ENCODE results near the gene SRI. TPM values are rescaled to one million over a fixed set of nuclear protein-coding genes. Genes with fewer than 3 reads are reported as not detected.

Gene SRI
- total RNA-seq, 1 donor from 2014 or later = 105 TPM

DNA sequence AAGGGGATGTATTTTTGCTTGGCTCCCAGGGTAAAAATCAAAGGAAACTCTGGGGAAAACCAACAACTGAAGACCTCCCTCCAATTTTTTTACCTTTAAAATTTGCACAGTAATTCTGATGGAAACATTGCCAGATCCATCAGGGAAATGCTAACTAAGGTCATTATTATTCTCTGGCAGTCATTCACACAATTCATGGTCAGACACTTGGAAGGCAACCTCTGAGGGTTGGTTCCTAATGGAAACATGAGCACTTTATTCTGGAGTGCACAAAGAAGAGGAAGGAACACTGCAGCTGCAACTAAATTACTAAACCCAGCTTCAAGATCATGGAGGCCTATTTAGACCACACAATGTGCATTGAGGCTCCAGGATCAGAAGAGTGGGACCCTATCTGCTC is 34.2 kb downstream of the SRI start:
- H3K27ac Mint-ChIP-seq (ENCODE audit: unreplicated experiment) = no peak overlapping the region
- H3K4me3 Mint-ChIP-seq (ENCODE audit: unreplicated experiment) = no peak overlapping the region
- H3K36me3 Mint-ChIP-seq (ENCODE audit: unreplicated experiment) = no peaks in the 10 kb centered on the region
- H3K4me1 Mint-ChIP-seq (ENCODE audit: unreplicated experiment) = no peaks in the 10 kb centered on the region
- TF ChIP-seq, protein P1, sequence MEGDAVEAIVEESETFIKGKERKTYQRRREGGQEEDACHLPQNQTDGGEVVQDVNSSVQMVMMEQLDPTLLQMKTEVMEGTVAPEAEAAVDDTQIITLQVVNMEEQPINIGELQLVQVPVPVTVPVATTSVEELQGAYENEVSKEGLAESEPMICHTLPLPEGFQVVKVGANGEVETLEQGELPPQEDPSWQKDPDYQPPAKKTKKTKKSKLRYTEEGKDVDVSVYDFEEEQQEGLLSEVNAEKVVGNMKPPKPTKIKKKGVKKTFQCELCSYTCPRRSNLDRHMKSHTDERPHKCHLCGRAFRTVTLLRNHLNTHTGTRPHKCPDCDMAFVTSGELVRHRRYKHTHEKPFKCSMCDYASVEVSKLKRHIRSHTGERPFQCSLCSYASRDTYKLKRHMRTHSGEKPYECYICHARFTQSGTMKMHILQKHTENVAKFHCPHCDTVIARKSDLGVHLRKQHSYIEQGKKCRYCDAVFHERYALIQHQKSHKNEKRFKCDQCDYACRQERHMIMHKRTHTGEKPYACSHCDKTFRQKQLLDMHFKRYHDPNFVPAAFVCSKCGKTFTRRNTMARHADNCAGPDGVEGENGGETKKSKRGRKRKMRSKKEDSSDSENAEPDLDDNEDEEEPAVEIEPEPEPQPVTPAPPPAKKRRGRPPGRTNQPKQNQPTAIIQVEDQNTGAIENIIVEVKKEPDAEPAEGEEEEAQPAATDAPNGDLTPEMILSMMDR (IDR thresholded peaks at IDR 0.05) = no peak
- peaks cover 10% of the 10 kb centered on the region for H3K27me3 Mint-ChIP-seq (ENCODE audit: unreplicated experiment)
- no peak for DNase-seq (ENCODE audit: extremely low spot score, unreplicated experiment)
- no peaks in the 10 kb centered on the region for H3K9me3 Mint-ChIP-seq (ENCODE audit: unreplicated experiment)

DNA sequence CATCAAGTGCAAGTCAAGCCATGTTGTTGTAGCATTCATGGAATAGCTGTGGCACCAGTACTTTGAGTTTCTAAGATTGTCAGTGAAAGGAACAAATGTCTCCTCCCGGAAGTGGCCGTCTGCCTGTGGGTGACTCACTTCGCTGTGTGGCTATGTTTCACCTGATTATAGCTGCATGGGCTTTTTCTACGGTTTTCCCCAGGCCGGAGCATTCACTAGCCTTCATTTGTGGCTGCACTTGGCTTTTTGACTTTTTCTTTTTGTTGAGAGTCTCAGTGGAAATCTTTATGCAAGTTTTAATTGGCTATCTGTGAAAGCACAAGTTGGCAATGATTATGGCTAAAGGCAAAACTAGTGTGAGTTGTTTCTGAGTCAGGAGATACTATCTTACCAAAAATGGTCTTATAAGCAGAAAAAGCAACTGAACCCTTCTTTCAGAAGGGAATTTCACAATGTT is 35.0 kb downstream of the SRI start:
- no peak overlapping the region for H3K4me3 Mint-ChIP-seq (ENCODE audit: unreplicated experiment)
- DNase-seq (ENCODE audit: extremely low spot score, unreplicated experiment) = no peak
- H3K36me3 Mint-ChIP-seq (ENCODE audit: unreplicated experiment) = no peaks in the 10 kb centered on the region
- H3K9me3 Mint-ChIP-seq (ENCODE audit: unreplicated experiment) = no peaks in the 10 kb centered on the region
- H3K27me3 Mint-ChIP-seq (ENCODE audit: unreplicated experiment) = peaks cover 11% of the 10 kb centered on the region
- TF ChIP-seq, protein P1 (IDR thresholded peaks at IDR 0.05) = no peak
- H3K4me1 Mint-ChIP-seq (ENCODE audit: unreplicated experiment) = no peaks in the 10 kb centered on the region
- no peak overlapping the region for H3K27ac Mint-ChIP-seq (ENCODE audit: unreplicated experiment)

DNA sequence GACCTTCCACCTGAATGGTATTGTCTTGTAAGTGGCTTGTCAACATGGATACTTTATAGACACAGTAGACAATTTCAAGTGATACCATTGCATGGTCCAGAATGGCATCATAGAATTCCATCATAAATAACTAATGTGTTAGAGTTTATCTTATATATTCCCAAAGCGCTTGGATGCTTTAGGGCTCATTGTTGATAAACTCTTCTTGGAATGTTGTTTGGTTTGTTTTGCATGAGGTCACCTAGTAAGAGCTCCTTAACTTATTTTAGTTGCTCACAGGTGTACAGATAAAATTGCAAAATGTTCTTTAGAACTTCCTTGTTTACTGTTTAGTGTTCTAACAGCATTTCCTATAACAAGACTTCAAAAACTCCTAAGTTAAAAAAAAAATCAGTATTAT is 36.8 kb downstream of the SRI start:
- Mint-ChIP-seq H3K27ac (ENCODE audit: unreplicated experiment) (no peak overlapping the region), H3K27me3 (ENCODE audit: unreplicated experiment) (peaks cover 16% of the 10 kb centered on the region), H3K9me3 (ENCODE audit: unreplicated experiment) (no peaks in the 10 kb centered on the region), H3K4me3 (ENCODE audit: unreplicated experiment) (no peak overlapping the region), H3K4me1 (ENCODE audit: unreplicated experiment) (no peaks in the 10 kb centered on the region), H3K36me3 (ENCODE audit: unreplicated experiment) (no peaks in the 10 kb centered on the region)
- TF ChIP-seq, protein P1 (IDR thresholded peaks at IDR 0.05) = no peak
- no peak for DNase-seq (ENCODE audit: extremely low spot score, unreplicated experiment)

DNA sequence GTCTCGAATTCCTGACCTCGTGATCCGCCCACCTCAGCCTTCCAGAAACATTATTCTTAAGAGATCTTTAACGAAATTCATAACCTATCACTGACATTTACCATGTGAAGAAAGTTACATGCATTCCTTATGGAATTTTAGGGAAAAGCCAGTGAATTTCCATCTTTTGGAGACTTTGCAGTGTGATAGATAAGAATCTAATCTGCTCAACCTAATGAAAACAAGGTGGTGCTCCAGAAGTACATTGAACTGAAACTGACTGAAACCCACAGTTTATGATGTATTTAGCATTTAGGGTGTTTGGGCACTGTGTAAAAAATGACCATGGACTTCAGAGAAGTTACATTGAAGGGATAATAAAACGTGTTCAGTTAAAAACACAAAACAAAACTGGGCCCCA is 43.6 kb downstream of the SRI start:
- no peak overlapping the region for H3K27ac Mint-ChIP-seq (ENCODE audit: unreplicated experiment)
- no peak for DNase-seq (ENCODE audit: extremely low spot score, unreplicated experiment)
- H3K4me1 Mint-ChIP-seq (ENCODE audit: unreplicated experiment) = no peaks in the 10 kb centered on the region
- TF ChIP-seq, protein P1 (IDR thresholded peaks at IDR 0.05) = no peak
- H3K36me3 Mint-ChIP-seq (ENCODE audit: unreplicated experiment) = no peaks in the 10 kb centered on the region
- H3K9me3 Mint-ChIP-seq (ENCODE audit: unreplicated experiment) = no peaks in the 10 kb centered on the region
- peaks cover 14% of the 10 kb centered on the region for H3K27me3 Mint-ChIP-seq (ENCODE audit: unreplicated experiment)
- H3K4me3 Mint-ChIP-seq (ENCODE audit: unreplicated experiment) = no peak overlapping the region

DNA sequence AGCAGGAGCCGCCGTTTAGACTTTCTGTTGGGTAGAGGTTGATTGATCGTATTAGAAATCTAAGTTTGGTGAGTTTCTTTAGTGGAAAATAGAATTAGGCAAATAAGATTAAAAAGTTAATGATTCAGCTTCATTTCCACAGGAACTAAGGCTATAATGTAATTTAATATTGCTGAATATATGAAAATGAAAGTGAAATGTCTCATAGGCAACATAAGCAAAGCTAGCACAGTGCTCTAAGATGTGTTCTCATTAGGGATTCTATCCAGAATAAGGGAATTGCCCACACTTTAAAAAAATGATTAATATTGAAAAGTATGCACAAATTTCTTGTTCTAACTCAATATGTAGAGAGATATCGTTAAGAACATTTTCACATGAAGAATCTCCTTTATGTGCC is 47.0 kb downstream of the SRI start:
- H3K36me3 Mint-ChIP-seq (ENCODE audit: unreplicated experiment) = no peaks in the 10 kb centered on the region
- H3K4me3 Mint-ChIP-seq (ENCODE audit: unreplicated experiment) = no peak overlapping the region
- DNase-seq (ENCODE audit: extremely low spot score, unreplicated experiment) = no peak
- no peak overlapping the region for H3K27ac Mint-ChIP-seq (ENCODE audit: unreplicated experiment)
- H3K4me1 Mint-ChIP-seq (ENCODE audit: unreplicated experiment) = no peaks in the 10 kb centered on the region
- H3K9me3 Mint-ChIP-seq (ENCODE audit: unreplicated experiment) = no peaks in the 10 kb centered on the region
- TF ChIP-seq, protein P1 (IDR thresholded peaks at IDR 0.05) = no peak
- H3K27me3 Mint-ChIP-seq (ENCODE audit: unreplicated experiment) = peaks cover 6% of the 10 kb centered on the region

Measured in osteocyte (in vitro differentiated cells).